ENCODE measurements around the gene CYTH1.

DNA sequence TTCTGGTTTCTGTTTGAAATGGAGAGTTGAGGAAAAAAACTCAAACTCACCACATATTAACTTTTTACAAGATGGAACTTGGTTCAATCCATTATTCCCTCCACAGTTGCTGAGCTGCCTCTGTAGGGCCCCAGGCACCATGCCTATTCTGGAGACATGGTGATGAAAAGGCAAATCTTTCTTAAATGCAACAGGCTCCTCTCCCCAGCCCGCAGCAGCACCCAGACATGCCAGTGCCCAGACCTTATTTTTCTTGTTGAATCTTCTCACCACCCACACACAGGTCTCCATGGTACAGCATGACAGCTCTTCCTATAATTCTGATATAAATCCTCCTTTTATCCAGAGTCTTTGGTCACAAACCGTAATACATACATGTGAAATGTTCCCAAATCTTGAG lies 7.6 kb downstream of the CYTH1 start:
- TF ChIP-seq, protein P1, sequence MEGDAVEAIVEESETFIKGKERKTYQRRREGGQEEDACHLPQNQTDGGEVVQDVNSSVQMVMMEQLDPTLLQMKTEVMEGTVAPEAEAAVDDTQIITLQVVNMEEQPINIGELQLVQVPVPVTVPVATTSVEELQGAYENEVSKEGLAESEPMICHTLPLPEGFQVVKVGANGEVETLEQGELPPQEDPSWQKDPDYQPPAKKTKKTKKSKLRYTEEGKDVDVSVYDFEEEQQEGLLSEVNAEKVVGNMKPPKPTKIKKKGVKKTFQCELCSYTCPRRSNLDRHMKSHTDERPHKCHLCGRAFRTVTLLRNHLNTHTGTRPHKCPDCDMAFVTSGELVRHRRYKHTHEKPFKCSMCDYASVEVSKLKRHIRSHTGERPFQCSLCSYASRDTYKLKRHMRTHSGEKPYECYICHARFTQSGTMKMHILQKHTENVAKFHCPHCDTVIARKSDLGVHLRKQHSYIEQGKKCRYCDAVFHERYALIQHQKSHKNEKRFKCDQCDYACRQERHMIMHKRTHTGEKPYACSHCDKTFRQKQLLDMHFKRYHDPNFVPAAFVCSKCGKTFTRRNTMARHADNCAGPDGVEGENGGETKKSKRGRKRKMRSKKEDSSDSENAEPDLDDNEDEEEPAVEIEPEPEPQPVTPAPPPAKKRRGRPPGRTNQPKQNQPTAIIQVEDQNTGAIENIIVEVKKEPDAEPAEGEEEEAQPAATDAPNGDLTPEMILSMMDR (IDR thresholded peaks at IDR 0.05): no peak
- TF ChIP-seq POLR2AphosphoS5 (IDR thresholded peaks at IDR 0.05) (no peak), EP300 (IDR thresholded peaks at IDR 0.05) (no peak)

Data from upper lobe of left lung (tissue), 4 donors.